ENCODE results near the gene UBFD1. TPM values are rescaled to one million over a fixed set of nuclear protein-coding genes. Genes with fewer than 3 reads are reported as not detected.

Gene UBFD1
- total and polyA plus RNA-seq, 2 experiments from 2014 or later: 48.6 to 107 TPM

DNA sequence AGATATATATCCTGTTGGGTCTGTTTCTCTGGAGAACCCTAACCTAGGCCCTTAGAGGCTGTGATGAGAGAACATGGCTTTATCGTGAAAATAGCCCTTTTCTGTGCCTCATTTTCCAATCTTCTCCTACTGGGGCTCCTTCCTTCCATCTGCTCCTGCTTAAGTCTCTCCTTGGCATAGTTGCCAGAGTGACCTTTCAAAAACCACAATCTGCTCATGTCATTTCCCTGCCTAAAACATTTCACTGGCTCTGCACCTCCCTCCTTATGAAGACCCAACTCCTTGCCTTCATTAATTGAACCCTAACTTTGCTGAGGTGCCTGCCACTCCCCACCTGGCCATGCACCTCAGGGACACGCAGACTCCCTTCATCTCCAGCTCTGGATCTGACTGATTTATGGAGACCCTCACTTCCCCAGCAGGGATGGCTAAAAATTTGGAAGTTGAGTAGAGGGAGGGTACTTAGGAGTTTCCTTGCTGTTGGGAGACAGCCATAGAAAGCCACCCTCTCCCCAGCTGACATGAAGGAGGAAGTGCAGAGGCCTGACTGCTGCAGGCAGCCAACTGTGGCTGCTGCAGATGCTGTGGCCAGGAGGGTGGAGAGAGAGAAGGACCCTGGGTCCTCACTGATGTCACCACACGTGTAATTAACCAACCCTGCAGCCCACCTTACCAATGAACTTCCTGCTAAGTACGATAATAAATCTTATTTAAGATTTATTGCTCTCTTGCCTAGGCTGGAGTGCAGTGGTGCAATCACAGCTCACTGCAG lies 41.0 kb upstream of the UBFD1 start:
- TF ChIP-seq EZH2 (IDR thresholded peaks at IDR 0.05; ENCODE audit: borderline replicate concordance) (no peak), EZH2phosphoT487 (IDR thresholded peaks at IDR 0.05; ENCODE audit: low read depth, severe bottlenecking, unreplicated experiment) (no peak), CTCF (IDR thresholded peaks at IDR 0.05; ENCODE audit: poor library complexity) (no peak)

DNA sequence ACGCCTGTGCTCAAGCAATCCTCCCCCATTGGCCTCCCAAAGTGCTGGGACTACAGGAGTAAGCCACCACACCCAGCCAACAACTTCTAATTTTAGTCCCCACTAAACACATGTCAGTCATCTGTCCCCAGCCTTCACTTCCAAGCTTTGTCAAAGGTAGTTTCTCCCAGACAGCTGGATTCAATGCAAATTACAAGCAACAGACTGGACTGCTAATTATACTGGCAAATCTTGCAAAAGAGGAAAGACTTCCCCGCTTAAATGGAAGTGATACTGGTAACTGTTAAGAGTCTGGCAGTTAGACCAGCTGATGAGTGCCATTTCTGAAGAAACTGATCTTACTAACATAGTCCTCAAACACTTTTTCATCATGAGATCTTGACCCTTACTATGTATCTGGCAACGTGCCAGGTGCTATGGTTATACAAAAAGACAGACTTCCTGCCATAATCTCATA lies 39.1 kb upstream of the UBFD1 start:
- no peaks in the 10 kb centered on the region for H3K79me2 ChIP-seq
- H3K27ac ChIP-seq: no peak overlapping the region
- H3K27me3 ChIP-seq: no peaks in the 10 kb centered on the region
- H3K4me2 ChIP-seq: no peak overlapping the region
- H3K9me2 ChIP-seq (replicated peaks; ENCODE audit: insufficient read depth): no peaks in the 10 kb centered on the region
- no peak for DNase-seq (ENCODE audit: low spot score)
- no peaks in the 10 kb centered on the region for H3K36me3 ChIP-seq (replicated peaks; ENCODE audit: insufficient read depth, low read depth)
- 92% methylated on average over 3 of the region's 3 CpGs for WGBS (ENCODE audit: low lambda C conversion rate, missing lambda C conversion rate)
- no peaks in the 10 kb centered on the region for H4K20me1 ChIP-seq (ENCODE audit: insufficient read depth, poor library complexity, severe bottlenecking)
- H3K4me1 ChIP-seq (ENCODE audit: insufficient read depth): no peaks in the 10 kb centered on the region
- TF ChIP-seq EZH2phosphoT487 (IDR thresholded peaks at IDR 0.05; ENCODE audit: low read depth, severe bottlenecking, unreplicated experiment): no peak
- TF ChIP-seq CTCF (IDR thresholded peaks at IDR 0.05; ENCODE audit: poor library complexity): no peak
- TF ChIP-seq EZH2 (IDR thresholded peaks at IDR 0.05; ENCODE audit: borderline replicate concordance): no peak
- no peaks in the 10 kb centered on the region for H3K9me3 ChIP-seq (ENCODE audit: low read depth)
- H2AFZ ChIP-seq: no peak overlapping the region
- no peak overlapping the region for H3K4me3 ChIP-seq

More for the DNA sequence above, 41.0 kb upstream of the UBFD1 start:
- Histone ChIP-seq H4K20me1 (ENCODE audit: insufficient read depth, poor library complexity, severe bottlenecking) (no peaks in the 10 kb centered on the region), H3K4me3 (no peak overlapping the region), H3K4me2 (no peak overlapping the region), H3K9me3 (ENCODE audit: low read depth) (no peaks in the 10 kb centered on the region), H3K4me1 (ENCODE audit: insufficient read depth) (no peaks in the 10 kb centered on the region), H3K27ac (no peak overlapping the region), H3K36me3 (replicated peaks; ENCODE audit: insufficient read depth, low read depth) (no peaks in the 10 kb centered on the region), H3K79me2 (no peaks in the 10 kb centered on the region), H3K27me3 (no peaks in the 10 kb centered on the region), H3K9me2 (replicated peaks; ENCODE audit: insufficient read depth) (no peaks in the 10 kb centered on the region), H2AFZ (no peak overlapping the region)
- 91% methylated on average over 4 of the region's 4 CpGs for WGBS (ENCODE audit: low lambda C conversion rate, missing lambda C conversion rate)
- no peak for DNase-seq (ENCODE audit: low spot score)

GRCh38 chr16:23519282-23519681 lies 38.2 kb upstream of the UBFD1 start:
- Histone ChIP-seq H3K79me2 (no peaks in the 10 kb centered on the region), H2AFZ (no peak overlapping the region), H4K20me1 (ENCODE audit: insufficient read depth, poor library complexity, severe bottlenecking) (no peaks in the 10 kb centered on the region), H3K9me3 (ENCODE audit: low read depth) (no peaks in the 10 kb centered on the region), H3K36me3 (replicated peaks; ENCODE audit: insufficient read depth, low read depth) (no peaks in the 10 kb centered on the region), H3K4me2 (no peak overlapping the region), H3K9me2 (replicated peaks; ENCODE audit: insufficient read depth) (no peaks in the 10 kb centered on the region), H3K27me3 (no peaks in the 10 kb centered on the region), H3K4me3 (no peak overlapping the region), H3K4me1 (ENCODE audit: insufficient read depth) (no peaks in the 10 kb centered on the region), H3K27ac (no peak overlapping the region)
- no peak for TF ChIP-seq CTCF (IDR thresholded peaks at IDR 0.05; ENCODE audit: poor library complexity)
- TF ChIP-seq EZH2phosphoT487 (IDR thresholded peaks at IDR 0.05; ENCODE audit: low read depth, severe bottlenecking, unreplicated experiment): no peak
- no peak for TF ChIP-seq EZH2 (IDR thresholded peaks at IDR 0.05; ENCODE audit: borderline replicate concordance)
- DNase-seq (ENCODE audit: low spot score): no peak
- WGBS (ENCODE audit: low lambda C conversion rate, missing lambda C conversion rate): 97% methylated on average over 5 of the region's 5 CpGs

All from hepatocyte (in vitro differentiated cells).